ENCODE results near the gene SHKBP1.

DNA sequence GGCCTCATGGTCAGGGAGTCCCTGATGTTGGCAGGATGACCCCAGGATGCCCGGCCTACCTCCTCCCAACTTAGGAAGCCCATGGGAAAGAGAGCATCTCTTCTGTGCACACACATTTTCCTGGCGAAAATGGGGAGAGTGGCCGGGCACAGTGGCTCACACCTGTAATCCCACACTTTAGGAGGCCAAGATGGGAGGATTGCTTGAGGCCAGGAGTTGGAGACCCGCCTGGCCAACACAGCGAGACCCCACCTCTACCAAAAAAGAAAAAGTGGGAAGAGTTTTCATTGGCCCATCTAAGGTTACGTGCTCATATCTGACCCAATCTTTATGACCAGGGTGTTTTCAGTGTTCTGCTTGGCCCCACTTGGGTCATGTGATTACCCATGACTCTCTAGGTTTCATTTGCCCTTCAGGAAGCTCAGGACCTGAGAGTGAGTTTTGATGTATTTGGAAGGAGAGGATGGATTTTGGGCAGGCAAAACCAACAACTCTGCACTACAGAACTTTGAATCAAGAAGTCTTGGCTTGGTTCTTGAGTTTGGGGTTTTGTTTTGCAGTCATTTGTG lies 33.6 kb upstream of the SHKBP1 start:
- no peak for TF ChIP-seq POLR2AphosphoS5 (IDR thresholded peaks at IDR 0.05; ENCODE audit: low read depth, low read length)
- TF ChIP-seq, protein P1, sequence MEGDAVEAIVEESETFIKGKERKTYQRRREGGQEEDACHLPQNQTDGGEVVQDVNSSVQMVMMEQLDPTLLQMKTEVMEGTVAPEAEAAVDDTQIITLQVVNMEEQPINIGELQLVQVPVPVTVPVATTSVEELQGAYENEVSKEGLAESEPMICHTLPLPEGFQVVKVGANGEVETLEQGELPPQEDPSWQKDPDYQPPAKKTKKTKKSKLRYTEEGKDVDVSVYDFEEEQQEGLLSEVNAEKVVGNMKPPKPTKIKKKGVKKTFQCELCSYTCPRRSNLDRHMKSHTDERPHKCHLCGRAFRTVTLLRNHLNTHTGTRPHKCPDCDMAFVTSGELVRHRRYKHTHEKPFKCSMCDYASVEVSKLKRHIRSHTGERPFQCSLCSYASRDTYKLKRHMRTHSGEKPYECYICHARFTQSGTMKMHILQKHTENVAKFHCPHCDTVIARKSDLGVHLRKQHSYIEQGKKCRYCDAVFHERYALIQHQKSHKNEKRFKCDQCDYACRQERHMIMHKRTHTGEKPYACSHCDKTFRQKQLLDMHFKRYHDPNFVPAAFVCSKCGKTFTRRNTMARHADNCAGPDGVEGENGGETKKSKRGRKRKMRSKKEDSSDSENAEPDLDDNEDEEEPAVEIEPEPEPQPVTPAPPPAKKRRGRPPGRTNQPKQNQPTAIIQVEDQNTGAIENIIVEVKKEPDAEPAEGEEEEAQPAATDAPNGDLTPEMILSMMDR (IDR thresholded peaks at IDR 0.05; ENCODE audit: control extremely low read depth in 1 of 3, insufficient read depth in 1 of 3, low read depth in 1 of 3, low read length in 3 of 3), result no peak
